HepG2 (cell line): ENCODE results near the gene MEMO1. TPM values are rescaled to one million over a fixed set of nuclear protein-coding genes. Genes with fewer than 3 reads are reported as not detected.

Experiments
- ATRX ChIP-seq: sonication (generic); formaldehyde crosslinking; IDR thresholded peaks from 2 replicates; pipeline ENCODE4 v1.4.0; 2020; ENCODE audit warnings: missing genetic modification reagents, borderline replicate concordance
- ETS1 ChIP-seq: sonication (generic); formaldehyde crosslinking; IDR thresholded peaks from 2 replicates; pipeline ENCODE4 v1.4.0; 2020; ENCODE audit warnings: missing genetic modification reagents
- HDAC1 ChIP-seq: sonication (generic); formaldehyde crosslinking; IDR thresholded peaks from 2 replicates; pipeline ENCODE4 v1.5.1; 2020; ENCODE audit warnings: mild to moderate bottlenecking, missing genetic modification reagents
- LCORL ChIP-seq, 2 experiments: fragments of 450-650 bp in 1 of 2; sonication (generic) in 1 of 2; formaldehyde crosslinking in 1 of 2; IDR thresholded peaks; 2 replicates each; pipeline versions ENCODE4 v1.5.0 to v1.6.1; 2017 to 2020; ENCODE audit warnings: antibody characterized with exemption in 1 of 2, missing genetic modification reagents in 1 of 2
- MAF1 ChIP-seq: sonication (generic); formaldehyde crosslinking; IDR thresholded peaks from 2 replicates; pipeline ENCODE4 v1.5.0; 2020; ENCODE audit warnings: missing genetic modification reagents, borderline replicate concordance
- MAZ ChIP-seq, 2 experiments: sonication (generic) in 1 of 2; formaldehyde crosslinking in 1 of 2; IDR thresholded peaks; 2 replicates each; pipeline versions ENCODE4 v1.5.0 to v1.6.1; 2012 to 2020; ENCODE audit warnings: low read depth in 2 of 2, mild to moderate bottlenecking in 2 of 2, borderline replicate concordance in 1 of 2, improper control_type of control experiment in 1 of 2, low read length in 1 of 2, missing genetic modification reagents in 1 of 2, moderate library complexity in 1 of 2
- REPIN1 ChIP-seq: sonication (generic); formaldehyde crosslinking; IDR thresholded peaks from 2 replicates; pipeline ENCODE4 v1.8.0; 2022; ENCODE audit warnings: missing genetic modification reagents, low read depth, mild to moderate bottlenecking, borderline replicate concordance
- SP2 ChIP-seq: sonication (generic); formaldehyde crosslinking; IDR thresholded peaks from 2 replicates; pipeline ENCODE4 v1.5.1; 2020; ENCODE audit warnings: mild to moderate bottlenecking, missing genetic modification reagents
- ZNF558 ChIP-seq: sonication (generic); formaldehyde crosslinking; IDR thresholded peaks from 2 replicates; pipeline ENCODE4 v1.9.0; 2022; ENCODE audit warnings: mild to moderate bottlenecking, missing genetic modification reagents, borderline replicate concordance
- ZNF709 ChIP-seq: sonication (generic); formaldehyde crosslinking; IDR thresholded peaks from 2 replicates; pipeline ENCODE4 v1.5.0; 2020; ENCODE audit warnings: mild to moderate bottlenecking, missing genetic modification reagents
- ZSCAN20 ChIP-seq: sonication (generic); formaldehyde crosslinking; IDR thresholded peaks from 2 replicates; pipeline ENCODE4 v1.4.0; 2020; ENCODE audit warnings: missing genetic modification reagents, mild to moderate bottlenecking, borderline replicate concordance
- ZZZ3 ChIP-seq: sonication (generic); formaldehyde crosslinking; IDR thresholded peaks from 2 replicates; pipeline ENCODE4 v1.4.0; 2020; ENCODE audit warnings: missing genetic modification reagents, mild to moderate bottlenecking, borderline replicate concordance
- polyA plus RNA-seq, 8 experiments: library from polyadenylated mRNA; depleted of rRNA in 3 of 8; stranded (reverse) in 7 of 8; unstranded in 1 of 8; fragments of >200 nt; fragmentation: Illumina TruSeq in 4 of 8; extraction: Trizol in 4 of 8; gene quantifications; 2 replicates each; pipeline versions ENCODE4 v1.2.1 to v1.2.3, GENCODE V29; 2011 to 2016; ENCODE audit warnings: low read depth in 4 of 8, missing spikeins in 1 of 8, mixed read lengths in 1 of 8; ENCODE audit not compliant: insufficient read depth in 1 of 8
- total RNA-seq, 5 experiments: library from RNA; depleted of rRNA; stranded (reverse); fragments of >200 nt; fragmentation: Illumina TruSeq; extraction: Trizol; gene quantifications; 2 replicates each; pipeline ENCODE4 v1.2.3, GENCODE V29; 2016; ENCODE audit warnings: low read depth in 1 of 5
- TF ChIP-seq, protein P1 (sequence below): sonication (generic); formaldehyde crosslinking; IDR thresholded peaks from 2 replicates; pipeline ENCODE4 v1.4.0; 2020; ENCODE audit warnings: mild to moderate bottlenecking, missing genetic modification reagents
- TF ChIP-seq, protein P2 (sequence below): sonication (generic); formaldehyde crosslinking; IDR thresholded peaks from 2 replicates; pipeline ENCODE4 v1.5.0; 2020; ENCODE audit warnings: missing genetic modification reagents
- TF ChIP-seq, protein P3 (sequence below): IDR thresholded peaks from 2 replicates; pipeline ENCODE4 v1.6.1; 2016

The MEMO1 gene
- total and polyA plus RNA-seq, 2 of the 13 experiments (the other 11 are each of a cell fraction or from before 2014, with no cell fraction given), result 69.8 to 81.6 TPM

GRCh38 chr2:32039447-32040219, 28.8 kb upstream of the MEMO1 start, which contains the start of gene DPY30 (continued):
- TF ChIP-seq MAZ (IDR thresholded peaks at IDR 0.05; ENCODE audit: borderline replicate concordance, low read depth, low read length) (no peak), MAZ (CRISPR knock-in tag; IDR thresholded peaks at IDR 0.05; ENCODE audit: low read depth) (peak; percentile 91), REPIN1 (peak; percentile 91), LCORL (IDR thresholded peaks at IDR 0.05) (no peak), LCORL (CRISPR knock-in tag; IDR thresholded peaks at IDR 0.05) (no peak; the same call in 1 of the 2 replicates), SP2 (no peak), ETS1 (CRISPR knock-in tag) (no peak), ZNF709 (CRISPR knock-in tag) (peak; percentile 83), MAF1 (CRISPR knock-in tag) (peak; percentile 88; the same call in 1 of the 2 replicates), ATRX (no peak), ZZZ3 (no peak; the same call in 1 of the 2 replicates), HDAC1 (peak; percentile 92), ZSCAN20 (CRISPR knock-in tag) (peak; percentile 77; the same call in 1 of the 2 replicates), ZNF558 (CRISPR knock-in tag) (no peak; the same call in 1 of the 2 replicates)
- TF ChIP-seq, protein P1, sequence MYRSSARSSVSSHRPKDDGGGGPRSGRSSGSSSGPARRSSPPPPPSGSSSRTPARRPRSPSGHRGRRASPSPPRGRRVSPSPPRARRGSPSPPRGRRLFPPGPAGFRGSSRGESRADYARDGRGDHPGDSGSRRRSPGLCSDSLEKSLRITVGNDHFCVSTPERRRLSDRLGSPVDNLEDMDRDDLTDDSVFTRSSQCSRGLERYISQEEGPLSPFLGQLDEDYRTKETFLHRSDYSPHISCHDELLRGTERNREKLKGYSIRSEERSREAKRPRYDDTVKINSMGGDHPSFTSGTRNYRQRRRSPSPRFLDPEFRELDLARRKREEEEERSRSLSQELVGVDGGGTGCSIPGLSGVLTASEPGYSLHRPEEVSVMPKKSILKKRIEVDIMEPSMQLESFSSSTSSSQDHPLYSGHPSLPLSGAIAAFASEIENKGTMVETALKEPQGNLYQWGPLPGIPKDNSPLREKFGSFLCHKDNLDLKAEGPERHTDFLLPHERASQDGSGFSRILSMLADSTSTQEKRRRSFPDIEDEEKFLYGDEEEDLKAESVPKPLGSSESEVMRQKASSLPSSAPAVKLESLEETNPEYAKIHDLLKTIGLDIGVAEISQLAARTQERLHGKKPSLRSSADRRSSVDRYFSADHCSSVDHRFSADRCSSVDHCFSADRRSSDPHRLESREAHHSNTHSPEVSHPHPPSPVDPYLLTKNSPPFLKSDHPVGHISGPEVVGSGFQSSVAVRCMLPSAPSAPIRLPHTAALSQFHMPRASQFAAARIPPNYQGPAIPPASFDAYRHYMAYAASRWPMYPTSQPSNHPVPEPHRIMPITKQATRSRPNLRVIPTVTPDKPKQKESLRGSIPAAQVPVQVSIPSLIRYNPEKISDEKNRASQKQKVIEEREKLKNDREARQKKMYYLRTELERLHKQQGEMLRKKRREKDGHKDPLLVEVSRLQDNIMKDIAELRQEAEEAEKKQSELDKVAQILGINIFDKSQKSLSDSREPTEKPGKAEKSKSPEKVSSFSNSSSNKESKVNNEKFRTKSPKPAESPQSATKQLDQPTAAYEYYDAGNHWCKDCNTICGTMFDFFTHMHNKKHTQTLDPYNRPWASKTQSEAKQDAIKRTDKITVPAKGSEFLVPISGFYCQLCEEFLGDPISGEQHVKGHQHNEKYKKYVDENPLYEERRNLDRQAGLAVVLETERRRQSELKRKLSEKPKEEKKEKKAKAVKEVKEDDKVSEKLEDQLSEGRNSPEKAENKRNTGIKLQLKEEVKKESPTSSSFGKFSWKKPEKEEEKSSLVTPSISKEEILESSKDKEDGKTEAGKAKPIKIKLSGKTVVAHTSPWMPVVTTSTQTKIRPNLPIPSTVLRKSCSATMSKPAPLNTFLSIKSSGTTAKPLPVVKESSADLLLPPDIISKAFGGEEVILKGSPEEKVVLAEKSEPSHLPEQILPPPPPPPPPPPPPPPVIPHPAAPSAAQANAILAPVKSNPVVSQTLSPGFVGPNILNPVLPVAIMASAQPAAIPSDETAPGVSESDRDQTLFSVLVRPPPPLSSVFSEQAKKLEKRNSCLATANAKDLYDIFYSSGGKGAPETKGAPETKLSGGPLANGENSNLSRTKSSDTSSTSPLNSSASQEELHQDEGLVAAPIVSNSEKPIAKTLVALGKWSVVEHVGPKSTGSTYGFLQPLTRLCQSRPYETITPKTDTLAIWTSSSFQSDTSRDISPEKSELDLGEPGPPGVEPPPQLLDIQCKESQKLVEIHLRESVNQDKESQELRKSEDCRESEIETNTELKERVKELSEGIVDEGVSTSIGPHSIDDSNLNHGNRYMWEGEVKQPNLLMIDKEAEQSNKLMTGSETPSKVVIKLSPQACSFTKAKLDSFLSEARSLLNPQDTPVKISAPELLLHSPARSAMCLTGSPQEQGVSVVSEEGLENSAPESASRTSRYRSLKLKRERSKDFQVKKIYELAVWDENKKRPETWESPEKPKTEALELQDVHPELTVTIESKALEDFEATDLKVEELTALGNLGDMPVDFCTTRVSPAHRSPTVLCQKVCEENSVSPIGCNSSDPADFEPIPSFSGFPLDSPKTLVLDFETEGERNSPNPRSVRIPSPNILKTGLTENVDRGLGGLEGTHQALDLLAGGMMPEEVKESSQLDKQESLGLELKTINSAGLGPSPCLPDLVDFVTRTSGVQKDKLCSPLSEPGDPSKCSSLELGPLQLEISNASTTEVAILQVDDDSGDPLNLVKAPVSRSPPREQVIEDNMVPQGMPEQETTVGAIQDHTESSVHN (CRISPR knock-in tag), result no peak
- TF ChIP-seq, protein P2, sequence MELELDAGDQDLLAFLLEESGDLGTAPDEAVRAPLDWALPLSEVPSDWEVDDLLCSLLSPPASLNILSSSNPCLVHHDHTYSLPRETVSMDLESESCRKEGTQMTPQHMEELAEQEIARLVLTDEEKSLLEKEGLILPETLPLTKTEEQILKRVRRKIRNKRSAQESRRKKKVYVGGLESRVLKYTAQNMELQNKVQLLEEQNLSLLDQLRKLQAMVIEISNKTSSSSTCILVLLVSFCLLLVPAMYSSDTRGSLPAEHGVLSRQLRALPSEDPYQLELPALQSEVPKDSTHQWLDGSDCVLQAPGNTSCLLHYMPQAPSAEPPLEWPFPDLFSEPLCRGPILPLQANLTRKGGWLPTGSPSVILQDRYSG (CRISPR knock-in tag), result no peak; the same call in 1 of the 2 replicates
- TF ChIP-seq, protein P3, sequence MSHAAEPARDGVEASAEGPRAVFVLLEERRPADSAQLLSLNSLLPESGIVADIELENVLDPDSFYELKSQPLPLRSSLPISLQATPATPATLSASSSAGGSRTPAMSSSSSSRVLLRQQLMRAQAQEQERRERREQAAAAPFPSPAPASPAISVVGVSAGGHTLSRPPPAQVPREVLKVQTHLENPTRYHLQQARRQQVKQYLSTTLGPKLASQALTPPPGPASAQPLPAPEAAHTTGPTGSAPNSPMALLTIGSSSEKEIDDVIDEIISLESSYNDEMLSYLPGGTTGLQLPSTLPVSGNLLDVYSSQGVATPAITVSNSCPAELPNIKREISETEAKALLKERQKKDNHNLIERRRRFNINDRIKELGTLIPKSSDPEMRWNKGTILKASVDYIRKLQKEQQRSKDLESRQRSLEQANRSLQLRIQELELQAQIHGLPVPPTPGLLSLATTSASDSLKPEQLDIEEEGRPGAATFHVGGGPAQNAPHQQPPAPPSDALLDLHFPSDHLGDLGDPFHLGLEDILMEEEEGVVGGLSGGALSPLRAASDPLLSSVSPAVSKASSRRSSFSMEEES (CRISPR knock-in tag), result peak; percentile 56; the same call in 1 of the 2 replicates
